Right atrium auricular region (tissue), 2 donors: Measurements from ENCODE around the gene PRSS16. TPM values are rescaled to one million over a fixed set of nuclear protein-coding genes. Genes with fewer than 3 reads are reported as not detected.

Experiments used
- DNase-seq: peaks from one replicate; pipeline ENCODE4 v3.0.0-alpha.2; 2019; ENCODE audit warnings: low spot score
- H3K27ac ChIP-seq, 2 donors: fragments of 200-600 bp; sonication (generic); 1 replicate in 1 of 2; 2 replicates in 1 of 2; pipeline ENCODE4 v1.5.1; 2016 to 2019
- H3K27me3 ChIP-seq, 2 donors: fragments of 200-600 bp; sonication (generic); one replicate each; pipeline versions ENCODE4 v1.5.1 to v1.6.0; 2017 to 2019
- H3K36me3 ChIP-seq: fragments of 200-600 bp; sonication (generic); one replicate; pipeline ENCODE4 v1.5.1; 2016
- H3K4me1 ChIP-seq, 2 donors: fragments of 200-600 bp; sonication (generic); one replicate each; pipeline versions ENCODE4 v1.5.1 to v1.6.0; 2017 to 2019
- H3K4me3 ChIP-seq, 2 donors: fragments of 200-600 bp; sonication (generic); 1 replicate in 1 of 2; 2 replicates in 1 of 2; pipeline ENCODE4 v1.5.1; 2017 to 2019; ENCODE audit warnings: mild to moderate bottlenecking in 1 of 2, moderate library complexity in 1 of 2
- H3K9me3 ChIP-seq, 2 donors: fragments of 200-600 bp; sonication (generic); one replicate each; pipeline ENCODE4 v1.5.1; 2019
- total RNA-seq, 2 donors: library from RNA; depleted of rRNA; stranded (reverse); fragments of >200 nt; gene quantifications; one replicate each; pipeline ENCODE4 v1.1.0, GENCODE V29; 2016
- TF ChIP-seq, protein P1 (sequence below), 2 donors: fragments of 200-600 bp; sonication (generic); IDR thresholded peaks; one replicate each; pipeline ENCODE4 v1.5.1; 2019; ENCODE audit warnings: antibody characterized with exemption in 2 of 2

The PRSS16 gene
- total RNA-seq, 2 donors from 2014 or later: 1.7 TPM; not detected in 1

DNA sequence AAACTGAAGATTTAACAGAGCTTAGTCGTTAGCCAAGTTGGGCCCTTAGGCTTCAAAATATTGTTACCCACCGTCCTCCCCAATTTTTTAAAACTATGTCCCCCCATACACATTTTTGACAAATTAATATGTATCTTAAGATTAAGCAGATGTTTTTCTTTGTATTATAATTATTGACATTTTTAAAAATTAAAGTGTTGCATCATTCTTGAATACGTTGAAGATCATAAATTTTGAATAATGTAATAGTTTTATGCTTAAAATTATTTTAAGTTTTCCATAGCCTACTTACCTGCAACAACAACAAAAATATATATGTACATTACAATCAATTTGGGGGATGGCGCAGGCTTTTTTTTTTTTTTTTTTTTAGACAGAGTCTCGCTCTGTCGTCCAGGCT, 8.2 kb upstream of the PRSS16 start:
- DNase-seq: no peak
- Histone ChIP-seq H3K27me3 (peaks cover 12 to 30% of the 10 kb centered on the region in 2 donors), H3K36me3 (no peaks in the 10 kb centered on the region), H3K27ac (no peak overlapping the region), H3K4me1 (no peaks in the 10 kb centered on the region), H3K4me3 (no peak overlapping the region), H3K9me3 (no peaks in the 10 kb centered on the region)
- TF ChIP-seq, protein P1, sequence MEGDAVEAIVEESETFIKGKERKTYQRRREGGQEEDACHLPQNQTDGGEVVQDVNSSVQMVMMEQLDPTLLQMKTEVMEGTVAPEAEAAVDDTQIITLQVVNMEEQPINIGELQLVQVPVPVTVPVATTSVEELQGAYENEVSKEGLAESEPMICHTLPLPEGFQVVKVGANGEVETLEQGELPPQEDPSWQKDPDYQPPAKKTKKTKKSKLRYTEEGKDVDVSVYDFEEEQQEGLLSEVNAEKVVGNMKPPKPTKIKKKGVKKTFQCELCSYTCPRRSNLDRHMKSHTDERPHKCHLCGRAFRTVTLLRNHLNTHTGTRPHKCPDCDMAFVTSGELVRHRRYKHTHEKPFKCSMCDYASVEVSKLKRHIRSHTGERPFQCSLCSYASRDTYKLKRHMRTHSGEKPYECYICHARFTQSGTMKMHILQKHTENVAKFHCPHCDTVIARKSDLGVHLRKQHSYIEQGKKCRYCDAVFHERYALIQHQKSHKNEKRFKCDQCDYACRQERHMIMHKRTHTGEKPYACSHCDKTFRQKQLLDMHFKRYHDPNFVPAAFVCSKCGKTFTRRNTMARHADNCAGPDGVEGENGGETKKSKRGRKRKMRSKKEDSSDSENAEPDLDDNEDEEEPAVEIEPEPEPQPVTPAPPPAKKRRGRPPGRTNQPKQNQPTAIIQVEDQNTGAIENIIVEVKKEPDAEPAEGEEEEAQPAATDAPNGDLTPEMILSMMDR (IDR thresholded peaks at IDR 0.05): no peak

DNA sequence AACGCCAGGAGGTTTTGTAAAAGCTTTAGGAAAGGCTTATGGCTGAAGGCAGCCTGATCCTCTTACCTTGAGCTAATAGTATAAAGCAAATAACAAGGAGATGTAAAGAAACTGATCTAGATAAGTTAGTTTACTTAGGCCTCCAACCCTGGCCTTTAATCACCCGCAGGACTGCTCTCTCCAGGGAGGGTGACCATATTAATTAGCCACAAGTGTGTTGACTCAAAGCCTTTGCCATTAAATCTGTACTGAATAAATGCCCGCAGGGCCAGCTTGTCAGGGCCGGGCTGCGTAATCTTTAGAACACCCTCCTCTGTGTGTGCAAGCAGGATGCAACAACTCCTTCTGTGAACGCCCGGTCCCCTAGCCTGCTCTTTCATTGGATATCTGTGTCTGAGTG, 6.1 kb upstream of the PRSS16 start:
- DNase-seq: no peak
- Histone ChIP-seq H3K27me3 (peaks cover 4 to 19% of the 10 kb centered on the region in 2 donors), H3K9me3 (no peaks in the 10 kb centered on the region), H3K4me1 (no peaks in the 10 kb centered on the region), H3K27ac (no peak overlapping the region), H3K36me3 (no peaks in the 10 kb centered on the region), H3K4me3 (no peak overlapping the region)
- TF ChIP-seq, protein P1 (IDR thresholded peaks at IDR 0.05): no peak

DNA sequence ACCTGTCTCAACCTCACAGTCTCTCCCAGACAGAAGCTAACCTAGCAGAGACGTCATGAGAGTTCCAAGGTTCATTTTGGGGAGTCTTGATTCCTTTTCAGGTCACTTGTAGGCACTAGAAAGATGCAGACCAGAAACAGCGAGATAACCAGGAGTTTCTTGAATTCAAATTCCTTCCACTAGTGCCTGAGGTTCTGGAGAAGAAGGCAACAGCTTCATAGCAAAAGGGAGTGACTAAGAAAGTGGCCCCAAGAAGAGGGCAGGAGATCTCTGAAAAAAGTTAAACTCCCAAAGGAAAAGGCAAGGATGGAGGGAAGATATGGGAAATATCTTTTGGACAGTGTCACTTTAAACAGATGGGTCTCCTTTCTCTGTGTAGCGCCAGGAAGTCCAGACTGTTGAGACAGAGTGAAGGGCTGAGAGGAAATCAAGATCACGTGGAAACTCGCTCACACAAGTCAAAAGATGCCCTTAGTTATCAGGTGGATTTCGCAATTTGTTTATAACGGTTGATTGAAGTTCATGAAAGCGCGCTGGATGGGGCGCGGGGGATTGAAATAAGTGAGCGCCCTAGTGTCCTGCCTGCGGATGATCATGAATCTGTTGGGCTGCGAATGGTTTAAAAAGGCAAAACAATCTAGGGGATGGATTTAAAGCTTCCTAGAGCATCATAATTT, 4.8 kb upstream of the PRSS16 start:
- Histone ChIP-seq H3K4me3 (no peak overlapping the region), H3K27me3 (peaks cover 3 to 14% of the 10 kb centered on the region in 2 donors), H3K9me3 (no peaks in the 10 kb centered on the region), H3K27ac (no peak overlapping the region), H3K4me1 (no peaks in the 10 kb centered on the region), H3K36me3 (no peaks in the 10 kb centered on the region)
- DNase-seq: no peak
- TF ChIP-seq, protein P1 (IDR thresholded peaks at IDR 0.05): no peak

DNA sequence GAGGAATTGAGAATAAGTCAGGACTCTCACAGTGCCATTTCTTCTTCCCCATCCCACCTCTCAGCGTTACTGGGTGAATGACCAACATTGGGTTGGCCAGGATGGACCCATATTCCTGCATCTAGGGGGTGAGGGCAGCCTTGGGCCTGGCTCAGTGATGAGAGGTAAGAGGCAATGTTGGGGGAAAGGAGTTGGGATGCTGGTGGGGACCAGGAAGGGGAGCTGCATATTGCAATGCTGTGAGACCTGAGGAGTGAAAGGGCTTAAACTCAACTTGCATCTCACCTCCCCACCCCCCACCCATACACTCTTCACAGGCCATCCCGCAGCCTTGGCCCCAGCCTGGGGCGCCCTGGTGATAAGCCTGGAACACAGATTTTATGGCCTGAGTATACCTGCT, 1.3 kb downstream of the PRSS16 start:
- H3K4me1 ChIP-seq: peaks cover 0 to 15% of the 10 kb centered on the region in 2 donors
- H3K9me3 ChIP-seq: no peaks in the 10 kb centered on the region
- no peak for DNase-seq
- H3K4me3 ChIP-seq: no peak overlapping the region
- H3K27me3 ChIP-seq: peaks cover 0 to 19% of the 10 kb centered on the region in 2 donors
- H3K36me3 ChIP-seq: no peaks in the 10 kb centered on the region
- TF ChIP-seq, protein P1 (IDR thresholded peaks at IDR 0.05): no peak
- H3K27ac ChIP-seq: no peak overlapping the region

DNA sequence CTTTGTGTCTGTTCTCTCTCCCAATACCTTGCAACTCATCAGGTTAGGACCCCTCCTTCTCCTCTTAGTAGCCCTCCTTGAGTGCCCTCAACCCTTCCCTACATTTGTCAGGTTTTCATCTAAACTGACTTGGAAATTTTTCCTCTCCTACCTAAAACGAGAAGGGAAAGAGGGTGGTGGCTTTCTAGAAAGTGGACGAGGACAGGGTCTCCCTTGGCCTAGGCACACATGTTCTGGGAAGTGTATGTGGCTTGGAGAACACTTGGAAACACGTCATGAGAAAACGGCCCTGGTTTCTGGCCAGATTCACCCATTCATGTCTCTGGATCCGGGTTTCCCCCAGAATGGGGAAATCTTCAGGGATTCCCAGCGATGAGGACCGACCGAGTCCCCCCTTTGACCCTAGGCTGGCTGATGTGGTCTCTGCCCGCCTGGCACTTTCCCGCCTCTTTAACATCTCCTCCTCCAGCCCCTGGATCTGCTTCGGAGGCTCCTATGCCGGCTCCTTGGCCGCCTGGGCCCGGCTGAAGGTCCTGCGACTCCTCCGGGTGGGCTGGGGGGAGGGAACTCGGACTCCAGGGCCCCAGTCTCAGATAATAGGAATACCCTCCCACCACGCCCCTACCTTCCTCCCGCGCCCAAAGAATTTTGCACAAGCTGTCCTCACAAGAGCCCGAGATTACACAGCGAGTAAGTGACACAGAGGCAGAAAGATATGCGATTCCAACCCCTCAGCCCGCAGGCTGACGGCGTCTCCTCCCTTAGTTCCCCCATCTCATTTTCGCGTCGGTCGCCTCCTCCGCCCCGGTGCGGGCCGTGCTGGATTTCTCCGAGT, 3.0 kb downstream of the PRSS16 start:
- TF ChIP-seq, protein P1 (IDR thresholded peaks at IDR 0.05): no peak
- peaks cover 0 to 19% of the 10 kb centered on the region in 2 donors for H3K27me3 ChIP-seq
- DNase-seq: no peak

More for the DNA sequence above, 3.0 kb downstream of the PRSS16 start:
- Histone ChIP-seq H3K4me3 (peak overlapping the region; percentile 37 to 50), H3K27ac (no peak overlapping the region), H3K9me3 (no peaks in the 10 kb centered on the region), H3K36me3 (no peaks in the 10 kb centered on the region), H3K4me1 (peaks cover 0 to 15% of the 10 kb centered on the region in 2 donors)
